Vagina (tissue), 2 donors: Measurements from ENCODE around the gene CAPZB. TPM values are rescaled to one million over a fixed set of nuclear protein-coding genes. Genes with fewer than 3 reads are reported as not detected.

ENCODE experiments used
- DNase-seq, 2 donors: peaks; one replicate each; pipeline ENCODE4 v3.0.0-alpha.2; 2017; ENCODE audit errors: extremely low spot score in 2 of 2
- H3K27ac ChIP-seq: fragments of 200-600 bp; sonication (generic); one replicate; pipeline ENCODE4 v1.5.1; 2019
- H3K27me3 ChIP-seq: fragments of 200-600 bp; sonication (generic); one replicate; pipeline ENCODE4 v1.5.1; 2019
- H3K36me3 ChIP-seq, 2 donors: fragments of 200-600 bp; sonication (generic); one replicate each; pipeline ENCODE4 v1.5.1; 2017 to 2019
- H3K4me1 ChIP-seq: fragments of 200-600 bp; sonication (generic); one replicate; pipeline ENCODE4 v1.5.1; 2019
- H3K4me3 ChIP-seq, 2 donors: fragments of 200-600 bp; sonication (generic); 1 replicate in 1 of 2; 2 replicates in 1 of 2; pipeline ENCODE4 v1.5.1; 2016 to 2019
- H3K9me3 ChIP-seq: fragments of 200-600 bp; sonication (generic); one replicate; pipeline ENCODE4 v1.5.1; 2019
- POLR2A ChIP-seq, 2 donors: fragments of 450-650 bp; IDR thresholded peaks; one replicate each; pipeline ENCODE4 v1.6.1; 2017; ENCODE audit warnings: antibody characterized with exemption in 2 of 2, mild to moderate bottlenecking in 2 of 2, moderate library complexity in 2 of 2
- POLR2AphosphoS5 ChIP-seq, 2 donors: sonication (generic); formaldehyde crosslinking; IDR thresholded peaks; one replicate each; pipeline ENCODE4 v1.9.0; 2017; ENCODE audit warnings: antibody characterized with exemption in 2 of 2, mild to moderate bottlenecking in 2 of 2, low read depth in 1 of 2; ENCODE audit not compliant: insufficient read depth in 1 of 2
- intact Hi-C: fragments of 100-400 bp; cut with DNase I; formaldehyde crosslinking; loops from one replicate; pipeline ENCODE4 v1.15.1; 2023
- total RNA-seq: library from RNA; depleted of rRNA; stranded (reverse); fragments of >200 nt; gene quantifications from one replicate; pipeline ENCODE4 v1.2.3, GENCODE V29; 2016
- TF ChIP-seq, protein P1 (sequence below), 3 experiments: fragments of 450-650 bp in 2 of 3; fragments of 200-600 bp in 1 of 3; sonication (generic) in 1 of 3; IDR thresholded peaks; one replicate each; pipeline ENCODE4 v1.5.1; 2017 to 2019; ENCODE audit warnings: antibody characterized with exemption in 3 of 3, mild to moderate bottlenecking in 2 of 3, moderate library complexity in 2 of 3

CAPZB gene
- total RNA-seq, 1 donor from 2014 or later, result 152 TPM

DNA sequence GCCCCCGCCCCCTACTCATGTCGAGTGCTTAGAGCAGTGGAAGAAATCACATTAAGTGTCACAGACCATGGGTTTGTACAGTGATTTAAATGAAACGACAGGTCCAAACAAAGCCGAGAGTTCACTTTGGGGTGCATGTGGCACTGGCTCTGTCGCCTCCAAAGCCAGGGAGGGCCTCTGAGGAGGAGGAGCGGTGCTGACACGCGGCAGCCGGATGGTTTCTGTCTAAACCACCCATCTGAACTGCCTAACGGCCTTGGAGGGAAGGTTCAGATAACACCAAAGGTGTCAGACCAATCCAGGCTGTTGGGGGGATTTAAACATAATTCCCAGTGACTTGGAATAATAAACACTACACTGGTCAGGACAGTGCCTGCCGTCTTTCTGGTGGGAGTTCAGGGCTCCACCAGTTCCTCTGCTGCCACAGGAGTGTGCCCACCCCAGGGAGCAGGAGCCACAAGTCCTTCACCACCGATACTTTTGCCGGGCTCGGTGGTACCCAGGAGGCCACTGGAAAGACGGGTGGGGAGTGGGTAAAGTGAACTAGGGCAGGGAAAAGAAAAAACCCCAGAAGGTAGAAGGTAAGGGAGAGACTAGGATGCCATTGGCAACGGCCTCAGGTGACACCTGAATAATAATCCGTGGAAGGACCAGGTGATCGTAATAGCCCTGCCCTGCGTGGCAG is 95.0 kb downstream of the CAPZB start:
- Histone ChIP-seq H3K9me3 (no peaks in the 10 kb centered on the region), H3K4me3 (peak overlapping the region in 1 of 2 donors; percentile 0), H3K27ac (peak overlapping the region; percentile 93), H3K36me3 (peaks cover 0 to under 1% of the 10 kb centered on the region in 2 donors), H3K4me1 (peaks cover 99% of the 10 kb centered on the region), H3K27me3 (no peaks in the 10 kb centered on the region)
- intact Hi-C loops, result loop anchor here (5.0 kb wide), 1 partner anchor 33 kb away; no protein-coding TSS in a partner anchor
- no peak for DNase-seq
- TF ChIP-seq POLR2AphosphoS5 (IDR thresholded peaks at IDR 0.05; ENCODE audit: insufficient read depth in 1 of 2, low read depth in 1 of 2) (no peak), POLR2A (IDR thresholded peaks at IDR 0.05) (no peak)
- TF ChIP-seq, protein P1, sequence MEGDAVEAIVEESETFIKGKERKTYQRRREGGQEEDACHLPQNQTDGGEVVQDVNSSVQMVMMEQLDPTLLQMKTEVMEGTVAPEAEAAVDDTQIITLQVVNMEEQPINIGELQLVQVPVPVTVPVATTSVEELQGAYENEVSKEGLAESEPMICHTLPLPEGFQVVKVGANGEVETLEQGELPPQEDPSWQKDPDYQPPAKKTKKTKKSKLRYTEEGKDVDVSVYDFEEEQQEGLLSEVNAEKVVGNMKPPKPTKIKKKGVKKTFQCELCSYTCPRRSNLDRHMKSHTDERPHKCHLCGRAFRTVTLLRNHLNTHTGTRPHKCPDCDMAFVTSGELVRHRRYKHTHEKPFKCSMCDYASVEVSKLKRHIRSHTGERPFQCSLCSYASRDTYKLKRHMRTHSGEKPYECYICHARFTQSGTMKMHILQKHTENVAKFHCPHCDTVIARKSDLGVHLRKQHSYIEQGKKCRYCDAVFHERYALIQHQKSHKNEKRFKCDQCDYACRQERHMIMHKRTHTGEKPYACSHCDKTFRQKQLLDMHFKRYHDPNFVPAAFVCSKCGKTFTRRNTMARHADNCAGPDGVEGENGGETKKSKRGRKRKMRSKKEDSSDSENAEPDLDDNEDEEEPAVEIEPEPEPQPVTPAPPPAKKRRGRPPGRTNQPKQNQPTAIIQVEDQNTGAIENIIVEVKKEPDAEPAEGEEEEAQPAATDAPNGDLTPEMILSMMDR (IDR thresholded peaks at IDR 0.05), result no peak

DNA sequence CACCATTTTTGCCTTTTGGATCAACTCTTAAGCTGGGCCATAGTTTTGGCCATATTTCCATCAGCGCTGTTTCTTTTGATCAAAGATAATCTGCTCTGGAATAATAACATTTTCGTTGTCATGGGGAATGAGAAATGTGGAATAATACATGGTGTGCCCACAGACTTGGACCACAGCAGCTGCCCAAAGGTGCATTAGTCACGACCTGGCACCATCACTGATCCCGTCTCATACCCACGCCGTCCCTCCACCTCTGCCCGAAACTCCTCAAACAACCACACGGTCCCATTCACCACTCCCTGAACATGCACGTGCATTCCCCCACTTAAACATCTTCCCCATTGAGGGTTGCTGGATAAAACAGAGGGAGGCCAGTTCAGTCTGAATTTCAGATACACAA is 96.4 kb downstream of the CAPZB start:
- Histone ChIP-seq H3K27me3 (no peaks in the 10 kb centered on the region), H3K9me3 (no peaks in the 10 kb centered on the region), H3K4me1 (peaks cover 100% of the 10 kb centered on the region), H3K36me3 (peaks cover 0 to 10% of the 10 kb centered on the region in 2 donors), H3K27ac (peak overlapping the region; percentile 93), H3K4me3 (no peak overlapping the region)
- TF ChIP-seq POLR2AphosphoS5 (IDR thresholded peaks at IDR 0.05; ENCODE audit: insufficient read depth in 1 of 2, low read depth in 1 of 2) (no peak), POLR2A (IDR thresholded peaks at IDR 0.05) (no peak)
- TF ChIP-seq, protein P1 (IDR thresholded peaks at IDR 0.05), result no peak
- intact Hi-C loops, result loop anchor here (5.0 kb wide), 1 partner anchor 258 kb away; no protein-coding TSS in a partner anchor
- no peak for DNase-seq

DNA sequence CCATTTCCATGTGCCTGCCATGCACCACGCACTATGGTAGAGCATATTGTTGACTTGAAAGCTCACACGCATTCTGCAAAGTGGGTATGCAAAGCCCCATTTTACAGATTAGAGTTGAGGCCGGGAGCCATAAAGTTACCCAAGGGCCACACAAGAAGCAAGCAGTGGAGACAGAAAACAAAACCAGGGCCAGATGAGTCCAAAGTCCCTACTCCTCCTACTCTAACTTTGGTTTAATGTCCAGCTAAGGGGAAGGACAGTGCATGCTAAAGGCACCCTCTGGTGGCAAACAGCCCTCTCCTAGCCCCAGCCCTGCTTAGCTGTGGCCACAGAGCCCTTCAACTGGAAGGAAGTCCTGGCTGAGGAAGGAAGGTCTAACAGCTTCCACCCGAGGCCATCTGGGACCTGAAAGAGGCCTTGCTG is 98.3 kb downstream of the CAPZB start:
- Histone ChIP-seq H3K4me3 (no peak overlapping the region), H3K4me1 (peaks cover 83% of the 10 kb centered on the region), H3K27me3 (no peaks in the 10 kb centered on the region), H3K36me3 (peaks cover 0 to 10% of the 10 kb centered on the region in 2 donors), H3K27ac (peak overlapping the region; percentile 80), H3K9me3 (no peaks in the 10 kb centered on the region)
- no peak for DNase-seq
- TF ChIP-seq POLR2AphosphoS5 (IDR thresholded peaks at IDR 0.05; ENCODE audit: insufficient read depth in 1 of 2, low read depth in 1 of 2), result no peak
- TF ChIP-seq, protein P1 (IDR thresholded peaks at IDR 0.05), result no peak
- no peak for TF ChIP-seq POLR2A (IDR thresholded peaks at IDR 0.05)
- intact Hi-C loops, result loop anchor here (5.0 kb wide), 1 partner anchor 260 kb away; no protein-coding TSS in a partner anchor

DNA sequence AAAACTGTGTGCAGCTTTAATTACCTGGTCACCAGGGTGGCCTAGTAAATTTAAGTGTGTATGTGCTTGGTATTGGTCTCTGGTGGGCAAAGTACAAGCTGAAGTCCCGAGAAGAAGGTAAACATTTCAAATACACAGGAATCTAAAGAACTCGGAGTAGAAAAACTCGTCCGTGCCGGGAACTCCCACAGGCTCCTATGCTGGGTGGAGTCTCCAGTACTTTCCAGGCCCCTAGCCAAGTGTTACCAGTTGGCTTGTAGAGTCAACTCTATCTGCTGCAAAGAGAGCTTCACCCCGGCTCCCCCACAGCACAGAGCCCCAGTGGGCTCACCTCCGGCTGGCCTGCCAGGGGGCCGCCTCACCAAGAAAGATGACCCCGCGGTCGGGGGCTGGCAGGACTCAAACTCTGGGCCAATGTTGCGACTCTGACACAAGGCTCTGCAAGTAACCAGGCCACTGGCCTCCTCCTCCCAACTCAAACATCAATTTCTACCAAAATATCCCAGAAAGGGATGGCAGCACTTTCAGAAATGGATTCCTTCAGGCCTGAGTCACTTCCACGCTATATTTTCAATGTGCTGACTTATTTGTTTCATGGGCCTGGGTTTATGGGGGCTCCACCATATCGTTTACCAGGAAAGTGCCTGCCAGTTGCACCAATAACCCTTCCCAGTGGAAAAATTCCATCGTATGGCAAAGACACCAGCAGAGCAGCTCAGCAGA is 99.3 kb downstream of the CAPZB start:
- intact Hi-C loops, result loop anchor here (5.0 kb wide), 1 partner anchor 261 kb away; no protein-coding TSS in a partner anchor
- Histone ChIP-seq H3K4me1 (peaks cover 82% of the 10 kb centered on the region), H3K36me3 (peaks cover 0 to 10% of the 10 kb centered on the region in 2 donors), H3K4me3 (peak overlapping the region in 1 of 2 donors; percentile 5), H3K9me3 (no peaks in the 10 kb centered on the region), H3K27me3 (no peaks in the 10 kb centered on the region), H3K27ac (peak overlapping the region; percentile 80)
- no peak for DNase-seq
- TF ChIP-seq, protein P1 (IDR thresholded peaks at IDR 0.05), result no peak
- TF ChIP-seq POLR2AphosphoS5 (IDR thresholded peaks at IDR 0.05; ENCODE audit: insufficient read depth in 1 of 2, low read depth in 1 of 2), result peak; percentile 11 to 46
